H1 (cell line): ENCODE data around the gene DCP2. TPM values are rescaled to one million over a fixed set of nuclear protein-coding genes. Genes with fewer than 3 reads are reported as not detected.

ENCODE experiments used
- CTCF ChIA-PET: fragments of 300-600 bp; sonication (Branson Sonifier 250); formaldehyde crosslinking; loops from one replicate; lab custom pipeline; 2021; ENCODE audit not compliant: partially characterized antibody; lab: Charles Lee
- POLR2A ChIA-PET: fragments of 300-600 bp; sonication (Branson Sonifier 250); formaldehyde crosslinking; loops from one replicate; lab custom pipeline; 2021; ENCODE audit warnings: inconsistent platforms; ENCODE audit not compliant: partially characterized antibody; lab: Charles Lee
- DNase-seq, 2 experiments: peaks; one replicate each; pipeline versions ENCODE4 v3.0.0 to v3.0.0-alpha.2; 2010 to 2022; ENCODE audit warnings: low spot score in 2 of 2, low read depth in 1 of 2, mixed read lengths in 1 of 2
- FAIRE-seq: peaks from 2 replicates; lab custom pipeline; 2011; peaks lifted over from hg19 to GRCh38; lab: Jason Lieb, UNC
- H2AFZ ChIP-seq: 2 replicates; pipeline ENCODE4 v1.8.1; 2012; ENCODE audit warnings: low read length, inconsistent platforms
- H2AK5ac ChIP-seq: 2 replicates; pipeline ENCODE4 v1.6.1; 2013; ENCODE audit warnings: low read depth, low read length
- H2BK120ac ChIP-seq: replicated peaks from 2 replicates; pipeline ENCODE3; 2013; ENCODE audit warnings: low read depth, low read length, inconsistent platforms
- H2BK12ac ChIP-seq: 2 replicates; pipeline ENCODE4 v1.6.1; 2013; ENCODE audit warnings: low read depth, low read length
- H2BK15ac ChIP-seq: 2 replicates; pipeline ENCODE4 v1.6.1; 2013; ENCODE audit warnings: low read length
- H2BK20ac ChIP-seq: 2 replicates; pipeline ENCODE4 v1.6.1; 2013; ENCODE audit warnings: low read length
- H2BK5ac ChIP-seq: 2 replicates; pipeline ENCODE4 v1.6.1; 2013; ENCODE audit warnings: low read depth, low read length
- H3K14ac ChIP-seq: 2 replicates; pipeline ENCODE4 v1.6.1; 2013; ENCODE audit warnings: inconsistent platforms; ENCODE audit not compliant: insufficient read length
- H3K18ac ChIP-seq: 2 replicates; pipeline ENCODE4 v1.6.1; 2013; ENCODE audit warnings: low read length; ENCODE audit errors: extremely low read depth
- H3K23ac ChIP-seq: 2 replicates; pipeline ENCODE4 v1.6.1; 2013; ENCODE audit warnings: inconsistent platforms; ENCODE audit not compliant: insufficient read length
- H3K23me2 ChIP-seq: 2 replicates; pipeline ENCODE4 v1.6.1; 2013; ENCODE audit warnings: low read depth, low read length
- H3K27ac ChIP-seq: 2 replicates; pipeline ENCODE4 v1.6.1; 2011; ENCODE audit warnings: low read depth, low read length, inconsistent platforms
- H3K27me3 ChIP-seq, 4 experiments: replicated peaks in 1 of 4; 1 replicate in 1 of 4; 2 replicates in 3 of 4; pipeline versions ENCODE4 v1.6.1 to v1.8.1; 2011 to 2013; ENCODE audit warnings: low read length in 3 of 4, mild to moderate bottlenecking in 3 of 4, inconsistent platforms in 2 of 4, mixed read lengths in 2 of 4, moderate library complexity in 1 of 4; ENCODE audit not compliant: control insufficient read depth in 3 of 4, insufficient read depth in 3 of 4; ENCODE audit errors: extremely low read depth in 1 of 4
- H3K36me3 ChIP-seq, 4 experiments: 2 replicates each; pipeline versions ENCODE4 v1.6.1 to v1.8.1; 2011 to 2013; ENCODE audit warnings: mild to moderate bottlenecking in 4 of 4, low read length in 3 of 4, moderate library complexity in 2 of 4, control low read depth in 1 of 4, inconsistent platforms in 1 of 4; ENCODE audit not compliant: insufficient read depth in 4 of 4, control insufficient read depth in 2 of 4
- H3K4ac ChIP-seq: replicated peaks from 2 replicates; pipeline ENCODE3; 2013; ENCODE audit warnings: low read length, low read depth, mixed read lengths, inconsistent platforms; ENCODE audit not compliant: insufficient read length
- H3K4me1 ChIP-seq, 4 experiments: replicated peaks in 1 of 4; 1 replicate in 1 of 4; 2 replicates in 3 of 4; pipeline versions ENCODE4 v1.6.1 to v1.8.1; 2011 to 2013; ENCODE audit warnings: low read length in 3 of 4, inconsistent platforms in 2 of 4, mixed read lengths in 1 of 4; ENCODE audit not compliant: insufficient read depth in 4 of 4, control insufficient read depth in 3 of 4
- H3K4me2 ChIP-seq, 2 experiments: 2 replicates each; pipeline versions ENCODE4 v1.6.1 to v1.8.1; 2011 to 2013; ENCODE audit warnings: low read depth in 2 of 2, low read length in 2 of 2, control low read depth in 1 of 2, inconsistent platforms in 1 of 2, mild to moderate bottlenecking in 1 of 2; ENCODE audit not compliant: insufficient read depth in 1 of 2
- H3K4me3 ChIP-seq, 4 experiments: fragments of 200-600, 300-600 bp in 1 of 4; sonication (generic), shearing (Covaris generic), sonication (Bioruptor Twin) in 1 of 4; 2 replicates each; pipeline versions ENCODE4 v1.5.1 to v1.8.1; 2011 to 2016; ENCODE audit warnings: low read length in 4 of 4, low read depth in 3 of 4, control low read depth in 2 of 4, inconsistent platforms in 2 of 4, mild to moderate bottlenecking in 2 of 4, mixed read lengths in 1 of 4, moderate library complexity in 1 of 4; ENCODE audit not compliant: insufficient read depth in 2 of 4; ENCODE audit errors: extremely low read depth in 1 of 4
- H3K56ac ChIP-seq: replicated peaks from 2 replicates; pipeline ENCODE3; 2013; ENCODE audit warnings: low read depth, mild to moderate bottlenecking, mixed read lengths, low read length, inconsistent platforms; ENCODE audit not compliant: insufficient read length
- H3K79me1 ChIP-seq: 2 replicates; pipeline ENCODE4 v1.6.1; 2013; ENCODE audit warnings: low read depth, low read length, control low read depth
- H3K79me2 ChIP-seq, 2 experiments: 2 replicates each; pipeline versions ENCODE4 v1.6.1 to v1.8.1; 2012 to 2013; ENCODE audit warnings: low read length in 2 of 2, mild to moderate bottlenecking in 2 of 2, inconsistent platforms in 1 of 2; ENCODE audit not compliant: insufficient read depth in 2 of 2, control insufficient read depth in 1 of 2
- H3K9ac ChIP-seq, 4 experiments: replicated peaks in 1 of 4; 1 replicate in 1 of 4; 2 replicates in 3 of 4; pipeline versions ENCODE4 v1.6.1 to v1.8.1; 2011 to 2013; ENCODE audit warnings: low read depth in 3 of 4, low read length in 3 of 4, control low read depth in 2 of 4, mild to moderate bottlenecking in 2 of 4, moderate library complexity in 2 of 4, inconsistent platforms in 1 of 4; ENCODE audit errors: extremely low read depth in 1 of 4
- H3K9me3 ChIP-seq, 2 experiments: 2 replicates each; pipeline versions ENCODE4 v1.6.1 to v1.8.1; 2012 to 2013; ENCODE audit warnings: mild to moderate bottlenecking in 2 of 2, moderate library complexity in 2 of 2, control low read depth in 1 of 2, inconsistent platforms in 1 of 2, low read depth in 1 of 2, low read length in 1 of 2, mixed read lengths in 1 of 2; ENCODE audit not compliant: insufficient read depth in 2 of 2
- H4K20me1 ChIP-seq, 2 experiments: replicated peaks in 1 of 2; 2 replicates each; pipeline versions ENCODE3 to v1.8.1; 2011 to 2013; ENCODE audit warnings: inconsistent platforms in 2 of 2, low read length in 2 of 2, mild to moderate bottlenecking in 1 of 2; ENCODE audit not compliant: insufficient read depth in 2 of 2, control insufficient read depth in 1 of 2
- H4K5ac ChIP-seq: 2 replicates; pipeline ENCODE4 v1.6.1; 2013; ENCODE audit warnings: low read length, low read depth, mixed read lengths, inconsistent platforms; ENCODE audit not compliant: insufficient read length
- H4K8ac ChIP-seq: 2 replicates; pipeline ENCODE4 v1.8.0; 2013; ENCODE audit warnings: mild to moderate bottlenecking, moderate library complexity, low read length, inconsistent platforms; ENCODE audit not compliant: insufficient read depth; ENCODE audit errors: extremely low read depth
- H4K91ac ChIP-seq: replicated peaks from 2 replicates; pipeline ENCODE3; 2013; ENCODE audit warnings: low read length, mixed read lengths, inconsistent platforms; ENCODE audit not compliant: insufficient read length
- CREB1 ChIP-seq: IDR thresholded peaks from 2 replicates; pipeline ENCODE4 v1.6.1; 2012; ENCODE audit warnings: inconsistent platforms
- FOSL1 ChIP-seq: IDR thresholded peaks from 2 replicates; pipeline ENCODE4 v1.6.1; 2011; ENCODE audit warnings: mild to moderate bottlenecking, low read depth, low read length, moderate library complexity; ENCODE audit not compliant: insufficient read depth
- JUND ChIP-seq: IDR thresholded peaks from 2 replicates; pipeline ENCODE4 v1.6.1; 2011; ENCODE audit warnings: mild to moderate bottlenecking, improper control_type of control experiment, low read length
- MAFK ChIP-seq: IDR thresholded peaks from 2 replicates; pipeline ENCODE4 v1.6.1; 2012; ENCODE audit warnings: low read depth, mild to moderate bottlenecking, improper control_type of control experiment, low read length
- TAF1 ChIP-seq: IDR thresholded peaks from 2 replicates; pipeline ENCODE4 v1.6.1; 2011; ENCODE audit warnings: mild to moderate bottlenecking, low read depth, low read length
- TAF7 ChIP-seq: optimal IDR thresholded peaks from 2 replicates; pipeline ENCODE3; 2011; ENCODE audit warnings: low read depth, mild to moderate bottlenecking, inconsistent platforms, low read length, moderate library complexity, borderline replicate concordance
- ZNF274 ChIP-seq: IDR thresholded peaks from 2 replicates; pipeline ENCODE4 v1.7.0; 2012; ENCODE audit warnings: low read length, borderline replicate concordance; ENCODE audit errors: extremely low read depth
- WGBS, 2 experiments: shearing (Covaris generic) in 1 of 2; methylation state at CpG; one replicate each; pipeline versions ENCODE4 v1.1.6 to v1.1.7; 2013 to 2015; ENCODE audit warnings: low lambda C conversion rate in 2 of 2, mixed read lengths in 2 of 2, inconsistent platforms in 1 of 2, low coverage in 1 of 2, missing lambda C conversion rate in 1 of 2; ENCODE audit not compliant: insufficient replicate concordance in 2 of 2, insufficient coverage in 1 of 2, insufficient read length in 1 of 2; ENCODE audit errors: extremely low coverage in 1 of 2, missing lambda C conversion rate in 1 of 2; 5-methylcytosine and 5-hydroxymethylcytosine counted together
- polyA plus RNA-seq, 7 experiments: library from polyadenylated mRNA; depleted of rRNA in 3 of 7; stranded (reverse) in 5 of 7; unstranded in 2 of 7; fragments of >200 nt in 5 of 7; fragments of 200-250 nt in 2 of 7; gene quantifications; 1 replicate in 5 of 7; 2 replicates in 1 of 7; 4 replicates in 1 of 7; pipeline versions ENCODE4 v1.2.1 to v1.2.3, GENCODE V29; 2011 to 2013; ENCODE audit warnings: missing spikeins in 2 of 7, mixed read lengths in 2 of 7
- total RNA-seq: library from RNA; stranded (reverse); fragmentation: NEBNext Ultra II Directional; extraction: Animal tissue kit (Norgen Biotek cat#: 25700); gene quantifications from 2 replicates; pipeline ENCODE4 v1.2.1, GENCODE V29; 2021

DCP2 gene
- total and polyA plus RNA-seq, 2 of the 8 experiments (the other 6 are each of a cell fraction or from before 2014, with no cell fraction given), result 14.4 to 162 TPM

DNA sequence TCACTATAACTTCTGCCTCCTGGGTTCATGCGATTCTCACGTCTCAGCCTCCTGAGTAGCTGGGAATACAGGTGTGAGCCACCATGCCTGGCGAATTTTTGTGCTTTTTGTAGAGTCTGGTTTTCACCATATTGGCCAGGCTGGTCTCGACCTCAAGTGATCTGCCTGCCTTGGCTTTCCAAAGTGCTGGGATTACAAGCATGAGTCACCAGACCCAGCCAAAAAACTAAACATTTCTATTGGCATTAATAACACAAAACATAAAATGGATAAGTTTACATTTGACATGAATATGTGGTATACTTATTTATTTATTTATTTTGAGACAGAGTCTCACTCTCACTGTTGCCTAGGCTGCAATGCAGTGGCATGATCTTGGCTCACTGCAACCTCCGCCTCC is 40.9 kb upstream of the DCP2 start:
- Histone ChIP-seq H2BK5ac (no peak overlapping the region), H2AFZ (no peak overlapping the region), H3K27me3 (no peaks in the 10 kb centered on the region), H2BK12ac (no peak overlapping the region), H3K4me3 (no peak overlapping the region), H4K20me1 (no peaks in the 10 kb centered on the region), H3K23ac (no peak overlapping the region), H3K56ac (no peak overlapping the region), H3K18ac (no peak overlapping the region), H3K27ac (no peak overlapping the region), H4K91ac (no peak overlapping the region), H3K4ac (no peak overlapping the region), H2BK120ac (no peak overlapping the region), H3K9ac (no peak overlapping the region), H3K14ac (no peak overlapping the region), H3K4me2 (no peak overlapping the region), H2AK5ac (no peak overlapping the region), H3K9me3 (no peaks in the 10 kb centered on the region), H3K79me1 (no peaks in the 10 kb centered on the region), H3K23me2 (no peaks in the 10 kb centered on the region), H3K36me3 (no peaks in the 10 kb centered on the region), H3K79me2 (no peaks in the 10 kb centered on the region), H2BK20ac (no peak overlapping the region), H4K5ac (no peak overlapping the region), H3K4me1 (no peaks in the 10 kb centered on the region), H4K8ac (no peak overlapping the region), H2BK15ac (no peak overlapping the region)
- DNase-seq (no peak), FAIRE-seq (no peak)
- 77% methylated on average over 5 of the region's 5 CpGs; no CpG with 5 or more reads in 1 of the 2 experiments for WGBS, 2 experiments
- POLR2A ChIA-PET, result interaction anchor here (1.1 to 1.3 kb wide), 2 partner anchors 11 to 14 kb away, joined by 3 read pairs; no protein-coding TSS in a partner anchor
- CTCF ChIA-PET, result interaction anchor here (2.7 kb wide), 1 partner anchor 61 kb away, joined by 9 read pairs; no protein-coding TSS in a partner anchor
- no peak for TF ChIP-seq JUND
- no peak for TF ChIP-seq TAF7
- no peak for TF ChIP-seq FOSL1
- TF ChIP-seq CREB1, result no peak
- no peak for TF ChIP-seq ZNF274
- TF ChIP-seq TAF1, result no peak
- no peak for TF ChIP-seq MAFK
